Mesothelial cell of epicardium (in vitro differentiated cells): ENCODE results near the gene NOXA1. TPM values are rescaled to one million over a fixed set of nuclear protein-coding genes. Genes with fewer than 3 reads are reported as not detected.
A peak's percentile ranks its signal among the peaks of the same experiment; 100 is the strongest.

Experiments used
- DNase-seq, 2 experiments: peaks; one replicate each; pipeline ENCODE4 v3.0.0; 2021; ENCODE audit warnings: low spot score in 2 of 2; ENCODE audit not compliant: unreplicated experiment in 2 of 2
- H3K27ac Mint-ChIP-seq: 2 replicates; pipeline ENCODE4 v1.8.0; 2021; ENCODE audit warnings: mixed read lengths
- H3K27me3 Mint-ChIP-seq: 2 replicates; pipeline ENCODE4 v1.8.0; 2021; ENCODE audit warnings: low read depth, mixed read lengths
- H3K36me3 Mint-ChIP-seq: 2 replicates; pipeline ENCODE4 v1.8.0; 2021; ENCODE audit warnings: mixed read lengths
- H3K4me1 Mint-ChIP-seq: 2 replicates; pipeline ENCODE4 v1.8.0; 2021; ENCODE audit warnings: mixed read lengths
- H3K4me3 Mint-ChIP-seq: 2 replicates; pipeline ENCODE4 v1.8.0; 2021; ENCODE audit warnings: mild to moderate bottlenecking, moderate library complexity, mixed read lengths
- H3K9me3 Mint-ChIP-seq: 2 replicates; pipeline ENCODE4 v1.8.0; 2021; ENCODE audit warnings: mixed read lengths
- CTCF ChIP-seq: fragments of 200-600 bp; sonication (generic); IDR thresholded peaks from one replicate; pipeline ENCODE4 v1.5.0; 2021; ENCODE audit warnings: antibody characterized with exemption; ENCODE audit not compliant: unreplicated experiment
- total RNA-seq: library from RNA; stranded (reverse); gene quantifications from 3 replicates; pipeline ENCODE4 v1.2.1, GENCODE V29; 2021

The NOXA1 gene
- total RNA-seq, 1 donor from 2014 or later = 22.1 TPM

GRCh38 chr9:137404961-137405567, 18.1 kb upstream of the NOXA1 start:
- no peaks in the 10 kb centered on the region for H3K4me1 Mint-ChIP-seq
- H3K27ac Mint-ChIP-seq = no peak overlapping the region
- TF ChIP-seq CTCF = no peak
- H3K27me3 Mint-ChIP-seq = no peaks in the 10 kb centered on the region
- no peak for DNase-seq
- no peak overlapping the region for H3K4me3 Mint-ChIP-seq
- peaks cover 5% of the 10 kb centered on the region for H3K9me3 Mint-ChIP-seq
- peaks cover 10% of the 10 kb centered on the region for H3K36me3 Mint-ChIP-seq

DNA sequence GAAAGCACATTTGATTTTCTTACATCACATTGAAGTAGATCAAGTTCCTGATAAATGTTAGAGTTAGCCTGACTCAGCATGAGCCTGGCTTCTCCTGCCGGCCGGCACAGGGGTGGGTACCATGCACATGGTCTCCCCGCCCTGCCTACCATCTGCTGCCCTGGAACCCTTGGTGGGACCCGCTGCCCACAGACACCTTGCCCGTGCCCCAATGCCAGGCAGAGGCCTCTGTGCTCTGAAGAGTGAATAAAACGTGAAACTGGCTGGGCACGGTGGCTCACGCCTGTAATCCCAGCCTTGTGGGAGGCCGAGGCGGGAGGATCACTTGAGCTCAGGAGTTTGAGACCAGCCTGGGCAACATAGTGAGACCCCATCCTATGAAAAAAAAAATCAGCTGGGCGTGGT, 17.5 kb upstream of the NOXA1 start:
- Mint-ChIP-seq H3K27ac (no peak overlapping the region), H3K9me3 (peaks cover 5% of the 10 kb centered on the region), H3K36me3 (peaks cover 7% of the 10 kb centered on the region), H3K27me3 (no peaks in the 10 kb centered on the region), H3K4me3 (no peak overlapping the region), H3K4me1 (no peaks in the 10 kb centered on the region)
- no peak for DNase-seq
- no peak for TF ChIP-seq CTCF

GRCh38 chr9:137406085-137406760, 17.0 kb upstream of the NOXA1 start:
- Mint-ChIP-seq H3K27me3 (no peaks in the 10 kb centered on the region), H3K4me3 (peak overlapping the region; percentile 26), H3K9me3 (peaks cover 5% of the 10 kb centered on the region), H3K4me1 (no peaks in the 10 kb centered on the region), H3K36me3 (peaks cover 7% of the 10 kb centered on the region), H3K27ac (no peak overlapping the region)
- TF ChIP-seq CTCF = no peak
- DNase-seq = no peak

GRCh38 chr9:137406876-137407589, 16.2 kb upstream of the NOXA1 start:
- peaks cover 7% of the 10 kb centered on the region for H3K36me3 Mint-ChIP-seq
- peaks cover 5% of the 10 kb centered on the region for H3K9me3 Mint-ChIP-seq
- no peaks in the 10 kb centered on the region for H3K27me3 Mint-ChIP-seq
- H3K4me1 Mint-ChIP-seq = no peaks in the 10 kb centered on the region
- DNase-seq = peak; percentile 63 to 85
- no peak overlapping the region for H3K4me3 Mint-ChIP-seq
- no peak overlapping the region for H3K27ac Mint-ChIP-seq
- peak; percentile 80 for TF ChIP-seq CTCF

DNA sequence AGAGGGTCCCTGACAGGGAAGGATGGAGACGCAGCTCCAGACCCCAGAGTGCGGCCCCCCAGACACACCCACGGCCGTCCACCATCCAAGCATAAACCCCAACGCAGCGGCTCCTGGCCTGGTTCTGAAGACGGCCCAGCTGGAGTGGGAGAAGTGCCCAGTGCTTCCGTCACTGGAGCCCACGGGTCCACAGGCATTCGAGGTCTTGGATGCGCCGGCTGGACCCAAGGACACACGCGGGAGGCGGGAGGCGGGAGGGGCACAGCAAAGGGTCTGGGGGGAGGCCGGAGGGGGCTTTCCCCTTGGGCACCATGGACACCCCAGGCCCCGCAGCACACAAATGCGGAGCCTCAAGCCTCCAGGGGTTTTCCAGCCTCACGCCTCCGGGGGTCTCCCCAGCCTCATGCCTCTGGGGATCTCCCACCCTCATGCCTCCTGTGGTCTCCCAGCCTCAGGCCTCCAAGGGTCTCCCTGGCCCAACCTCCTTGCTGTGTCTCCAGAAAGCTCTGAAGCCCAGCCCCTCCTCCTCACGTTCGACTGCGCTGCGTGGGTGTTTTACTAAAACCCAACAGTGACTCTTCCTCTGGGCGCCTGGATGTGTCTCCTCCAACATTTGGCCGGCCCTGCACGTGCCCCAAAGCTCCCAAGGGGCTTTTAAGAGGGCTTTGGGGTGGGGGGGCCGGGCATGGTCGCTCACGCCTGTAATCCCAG, 15.4 kb upstream of the NOXA1 start:
- Mint-ChIP-seq H3K27ac (no peak overlapping the region), H3K4me3 (no peak overlapping the region), H3K9me3 (no peaks in the 10 kb centered on the region), H3K27me3 (no peaks in the 10 kb centered on the region), H3K4me1 (no peaks in the 10 kb centered on the region), H3K36me3 (peaks cover under 1% of the 10 kb centered on the region)
- no peak for TF ChIP-seq CTCF
- DNase-seq = no peak
